SK-MEL-5 (cell line): Measurements from ENCODE around the gene TNFRSF21. TPM values are rescaled to one million over a fixed set of nuclear protein-coding genes. Genes with fewer than 3 reads are reported as not detected.

ENCODE experiments used
- DNase-seq: peaks from one replicate; pipeline ENCODE4 v3.0.0-alpha.2; 2016; ENCODE audit warnings: low read depth, low spot score
- in situ Hi-C: cut with HindIII; loops from 2 replicates; pipeline ENCODE4 v1.10.0; 2016; ENCODE audit warnings: low sequenced_read_pairs, high pct_unique_total_duplicates, low pct_unique_long_range_greater_than_20kb
- total RNA-seq: library from RNA; depleted of rRNA; stranded (reverse); fragments of >200 nt; shearing (Covaris generic); gene quantifications from 2 replicates; pipeline ENCODE4 v1.2.3, GENCODE V29; 2014

The TNFRSF21 gene
- total RNA-seq, 1 experiment from 2014 or later: 15.0 TPM

GRCh38 chr6:47263268-47263667 lies 46.4 kb downstream of the TNFRSF21 start:
- in situ Hi-C loops: no loop called here
- no peak for DNase-seq

GRCh38 chr6:47262231-47262630 lies 47.5 kb downstream of the TNFRSF21 start:
- in situ Hi-C loops: no loop called here
- DNase-seq: no peak

- in situ Hi-C loops: no loop called here
- DNase-seq: no peak
Measured at GRCh38 chr6:47261191-47261590, 48.5 kb downstream of the TNFRSF21 start.

- in situ Hi-C loops: no loop called here
- no peak for DNase-seq
Measured at GRCh38 chr6:47260021-47260420, 49.7 kb downstream of the TNFRSF21 start.

- DNase-seq: no peak
Measured at GRCh38 chr6:47258724-47259347, 50.9 kb downstream of the TNFRSF21 start.

GRCh38 chr6:47256981-47257730 lies 52.5 kb downstream of the TNFRSF21 start:
- DNase-seq: peak; percentile 50
- in situ Hi-C loops: no loop called here

More at GRCh38 chr6:47258724-47259347, 50.9 kb downstream of the TNFRSF21 start:
- in situ Hi-C loops: no loop called here

GRCh38 chr6:47256361-47256760 lies 53.3 kb downstream of the TNFRSF21 start:
- DNase-seq: no peak
- in situ Hi-C loops: no loop called here

GRCh38 chr6:47254906-47255305 lies 54.8 kb downstream of the TNFRSF21 start:
- no peak for DNase-seq
- in situ Hi-C loops: no loop called here

- DNase-seq: no peak
- in situ Hi-C loops: no loop called here
Measured at GRCh38 chr6:47254051-47254450, 55.7 kb downstream of the TNFRSF21 start.

GRCh38 chr6:47253136-47253535 lies 56.6 kb downstream of the TNFRSF21 start:
- in situ Hi-C loops: no loop called here
- no peak for DNase-seq

- in situ Hi-C loops: no loop called here
- DNase-seq: no peak
Measured at GRCh38 chr6:47252633-47253032, 57.1 kb downstream of the TNFRSF21 start.

GRCh38 chr6:47251396-47251795 lies 58.3 kb downstream of the TNFRSF21 start:
- in situ Hi-C loops: no loop called here
- DNase-seq: no peak

- no peak for DNase-seq
- in situ Hi-C loops: no loop called here
Measured at GRCh38 chr6:47250302-47250701, 59.4 kb downstream of the TNFRSF21 start.

- in situ Hi-C loops: no loop called here
- DNase-seq: no peak
Measured at GRCh38 chr6:47248446-47248845, 61.3 kb downstream of the TNFRSF21 start.

- no peak for DNase-seq
- in situ Hi-C loops: no loop called here
Measured at GRCh38 chr6:47247227-47247797, 62.4 kb downstream of the TNFRSF21 start.

- no peak for DNase-seq
- in situ Hi-C loops: no loop called here
Measured at GRCh38 chr6:47246551-47246950, 63.2 kb downstream of the TNFRSF21 start.

- DNase-seq: peak; percentile 72
- in situ Hi-C loops: no loop called here
Measured at GRCh38 chr6:47245745-47246371, 63.8 kb downstream of the TNFRSF21 start.
